PC-9 (cell line): ENCODE results near the gene SCT. TPM values are rescaled to one million over a fixed set of nuclear protein-coding genes. Genes with fewer than 3 reads are reported as not detected.

ENCODE experiments used
- BruUV-seq: library from RNA; stranded (reverse); fragments of 400-500 nt; replicated peaks from 2 replicates; lab custom pipeline; 2021; lab: Mats Ljungman, UMichigan
- CTCF ChIA-PET: fragments of 300-600 bp; sonication (Branson Sonifier 250); formaldehyde crosslinking; loops from one replicate; lab custom pipeline; 2022; ENCODE audit warnings: antibody characterized with exemption; lab: Charles Lee
- POLR2A ChIA-PET: fragments of 300-600 bp; sonication (Branson Sonifier 250); formaldehyde crosslinking; loops from one replicate; lab custom pipeline; 2022; ENCODE audit warnings: antibody characterized with exemption; ENCODE audit not compliant: unreplicated experiment; lab: Charles Lee
- DNase-seq, 2 experiments: peaks; one replicate each; pipeline versions ENCODE4 v3.0.0 to v3.0.0-alpha.2; 2015 to 2022; ENCODE audit warnings: mixed read lengths in 1 of 2
- H2AFZ ChIP-seq: fragments of 200-600 bp; sonication (generic); 2 replicates; pipeline ENCODE4 v1.8.1; 2017; ENCODE audit warnings: antibody characterized with exemption
- H3F3A ChIP-seq: fragments of 200-600 bp; sonication (generic); 2 replicates; pipeline ENCODE4 v1.8.1; 2017; ENCODE audit warnings: antibody characterized with exemption, mild to moderate bottlenecking, low read depth; ENCODE audit not compliant: insufficient read depth
- H3K27ac ChIP-seq: fragments of 200-600 bp; sonication (generic); 2 replicates; pipeline ENCODE4 v1.6.1; 2016; ENCODE audit warnings: mixed run types
- H3K27me3 ChIP-seq: fragments of 200-600 bp; sonication (generic); 2 replicates; pipeline ENCODE4 v1.6.1; 2016; ENCODE audit warnings: low read depth, mixed run types; ENCODE audit not compliant: insufficient read depth
- H3K36me3 ChIP-seq: fragments of 200-600 bp; sonication (generic); 2 replicates; pipeline ENCODE4 v1.6.1; 2016; ENCODE audit warnings: low read depth, mixed run types
- H3K4me1 ChIP-seq: fragments of 200-600 bp; sonication (generic); replicated peaks from 2 replicates; pipeline ENCODE4 v1.6.1; 2016; ENCODE audit warnings: mixed run types; ENCODE audit not compliant: insufficient read depth
- H3K4me2 ChIP-seq: fragments of 200-600 bp; sonication (generic); 2 replicates; pipeline ENCODE4 v1.6.1; 2017; ENCODE audit warnings: mixed run types
- H3K4me3 ChIP-seq: fragments of 200-600 bp; sonication (generic); 2 replicates; pipeline ENCODE4 v1.6.1; 2016; ENCODE audit warnings: mixed run types
- H3K79me2 ChIP-seq: fragments of 200-600 bp; sonication (generic); 2 replicates; pipeline ENCODE4 v1.6.1; 2017; ENCODE audit warnings: low read depth, mixed run types
- H3K9me2 ChIP-seq: fragments of 200-600 bp; sonication (generic); 2 replicates; pipeline ENCODE4 v1.8.1; 2017; ENCODE audit warnings: mild to moderate bottlenecking; ENCODE audit not compliant: insufficient read depth
- H3K9me3 ChIP-seq: fragments of 200-600 bp; sonication (generic); 2 replicates; pipeline ENCODE4 v1.8.1; 2016; ENCODE audit warnings: low read depth; ENCODE audit not compliant: insufficient read depth
- H4K20me1 ChIP-seq: fragments of 200-600 bp; sonication (generic); 2 replicates; pipeline ENCODE4 v1.8.1; 2017; ENCODE audit not compliant: insufficient read depth
- CTCF ChIP-seq: fragments of 200-600 bp; sonication (generic); conservative IDR thresholded peaks from 2 replicates; pipeline ENCODE4 v1.6.1; 2017; ENCODE audit warnings: mixed run types, antibody characterized with exemption, mild to moderate bottlenecking, moderate library complexity
- EZH2 ChIP-seq: fragments of 200-600 bp; sonication (generic); IDR thresholded peaks from 2 replicates; pipeline ENCODE4 v1.8.0; 2017; ENCODE audit warnings: antibody characterized with exemption, low read depth
- intact Hi-C: fragments of 100-400 bp; cut with micrococcal nuclease; formaldehyde crosslinking; loops from one replicate; pipeline ENCODE4 v1.10.0; 2022; ENCODE audit not compliant: unreplicated experiment
- total RNA-seq: library from RNA; stranded (reverse); gene quantifications from 2 replicates; pipeline ENCODE4 v1.2.3, GENCODE V29; 2021

The SCT gene
- total RNA-seq, 1 experiment from 2014 or later, result not detected

GRCh38 chr11:581342-581741 lies 45.6 kb downstream of the SCT start:
- TF ChIP-seq EZH2 (no peak), CTCF (no peak)
- intact Hi-C loops, result no loop called here
- Histone ChIP-seq H3K27ac (no peak overlapping the region), H3K4me2 (no peak overlapping the region), H3K27me3 (no peaks in the 10 kb centered on the region), H3K36me3 (no peaks in the 10 kb centered on the region; the same call in 1 of the 2 replicates), H3F3A (no peaks in the 10 kb centered on the region), H3K9me2 (no peaks in the 10 kb centered on the region), H3K4me1 (peaks cover 16% of the 10 kb centered on the region), H2AFZ (no peak overlapping the region), H3K79me2 (peaks cover 53% of the 10 kb centered on the region), H4K20me1 (peaks cover 47% of the 10 kb centered on the region), H3K9me3 (no peaks in the 10 kb centered on the region), H3K4me3 (no peak overlapping the region)
- BruUV-seq, result no TSS peak
- POLR2A ChIA-PET, result no interaction called here
- CTCF ChIA-PET, result no interaction called here
- DNase-seq, result no peak

GRCh38 chr11:579830-580601 lies 47.0 kb downstream of the SCT start:
- H3K4me1 ChIP-seq, result peaks cover 16% of the 10 kb centered on the region
- no peak for DNase-seq
- TF ChIP-seq EZH2, result no peak
- peaks cover 53% of the 10 kb centered on the region for H3K79me2 ChIP-seq
- POLR2A ChIA-PET, result no interaction called here
- peaks cover 47% of the 10 kb centered on the region for H4K20me1 ChIP-seq
- CTCF ChIA-PET, result no interaction called here
- H3K27me3 ChIP-seq, result no peaks in the 10 kb centered on the region
- BruUV-seq, result no TSS peak
- H3K9me2 ChIP-seq, result no peaks in the 10 kb centered on the region
- H3K9me3 ChIP-seq, result no peaks in the 10 kb centered on the region
- no peaks in the 10 kb centered on the region for H3F3A ChIP-seq
- H3K4me2 ChIP-seq, result no peak overlapping the region
- H2AFZ ChIP-seq, result no peak overlapping the region
- H3K4me3 ChIP-seq, result no peak overlapping the region
- intact Hi-C loops, result no loop called here
- H3K27ac ChIP-seq, result no peak overlapping the region
- no peaks in the 10 kb centered on the region; the same call in 1 of the 2 replicates for H3K36me3 ChIP-seq

GRCh38 chr11:578276-579035 lies 48.5 kb downstream of the SCT start:
- Histone ChIP-seq H3K79me2 (peaks cover 53% of the 10 kb centered on the region), H3K4me3 (peak overlapping the region; percentile 79; the same call in 1 of the 2 replicates), H3K4me2 (peak overlapping the region; percentile 85), H3F3A (no peaks in the 10 kb centered on the region), H2AFZ (no peak overlapping the region), H3K9me3 (no peaks in the 10 kb centered on the region), H3K4me1 (peaks cover 16% of the 10 kb centered on the region), H3K36me3 (no peaks in the 10 kb centered on the region; the same call in 1 of the 2 replicates), H3K27me3 (no peaks in the 10 kb centered on the region), H3K27ac (no peak overlapping the region), H3K9me2 (no peaks in the 10 kb centered on the region), H4K20me1 (peaks cover 47% of the 10 kb centered on the region)
- BruUV-seq, result no TSS peak
- intact Hi-C loops, result no loop called here
- no peak for TF ChIP-seq EZH2
- no peak for TF ChIP-seq CTCF
- no peak for DNase-seq
- ChIA-PET POLR2A (interaction anchor here (0.6 kb wide), 2 partner anchors 19 to 115 kb away, joined by 3 to 7 read pairs; no protein-coding TSS in a partner anchor), CTCF (no interaction called here)
